SK-N-SH treated with all-trans-retinoic acid at 6 μM for 48 hours (cell line): ENCODE results near the gene AUNIP.

ENCODE experiments used
- ATAC-seq: fragments of 200-7000 bp; cut with Tn5 transposase; 3 replicates; pipeline ENCODE4 v1.9.1; 2020; ENCODE audit warnings: mild to moderate bottlenecking, moderate library complexity
- ARNTL ChIP-seq: fragments of 450-650 bp; formaldehyde crosslinking; IDR thresholded peaks from 2 replicates; pipeline ENCODE4 v1.5.0; 2020; ENCODE audit warnings: low read depth, mild to moderate bottlenecking, moderate library complexity, borderline replicate concordance
- BACH2 ChIP-seq: fragments of 250-450 bp; sonication (Bioruptor Pico); IDR thresholded peaks from 2 replicates; pipeline ENCODE4 v1.9.0; 2021; ENCODE audit warnings: mild to moderate bottlenecking, borderline replicate concordance
- CREB5 ChIP-seq: fragments of 250-450 bp; sonication (Bioruptor Pico); IDR thresholded peaks from 2 replicates; pipeline ENCODE4 v1.5.1; 2020; ENCODE audit warnings: low read depth, mild to moderate bottlenecking, moderate library complexity
- CSDC2 ChIP-seq: fragments of 250-450 bp; sonication (Bioruptor Pico); IDR thresholded peaks from 2 replicates; pipeline ENCODE4 v1.5.0; 2020; ENCODE audit warnings: mild to moderate bottlenecking, moderate library complexity
- CSRNP3 ChIP-seq: fragments of 250-450 bp; sonication (Bioruptor Pico); IDR thresholded peaks from 2 replicates; pipeline ENCODE4 v1.5.1; 2021; ENCODE audit warnings: mild to moderate bottlenecking, moderate library complexity
- ESRRG ChIP-seq: fragments of 250-450 bp; sonication (Bioruptor Pico); IDR thresholded peaks from 2 replicates; pipeline ENCODE4 v1.6.1; 2021; ENCODE audit warnings: mild to moderate bottlenecking
- GLIS3 ChIP-seq: fragments of 250-450 bp; sonication (Bioruptor Pico); IDR thresholded peaks from 2 replicates; pipeline ENCODE4 v1.5.0; 2020; ENCODE audit warnings: mild to moderate bottlenecking, moderate library complexity
- OSR1 ChIP-seq: fragments of 250-450 bp; sonication (Bioruptor Pico); IDR thresholded peaks from 2 replicates; pipeline ENCODE4 v1.8.0; 2022; ENCODE audit warnings: moderate library complexity, mild to moderate bottlenecking, inconsistent platforms
- PATZ1 ChIP-seq: fragments of 250-450 bp; sonication (Bioruptor Pico); IDR thresholded peaks from 2 replicates; pipeline ENCODE4 v1.8.0; 2020; ENCODE audit warnings: mild to moderate bottlenecking, moderate library complexity, borderline replicate concordance
- POU6F1 ChIP-seq: fragments of 250-450 bp; sonication (Bioruptor Pico); IDR thresholded peaks from 2 replicates; pipeline ENCODE4 v1.8.0; 2021; ENCODE audit warnings: low read depth, mild to moderate bottlenecking, moderate library complexity, borderline replicate concordance
- PPARA ChIP-seq: fragments of 250-450 bp; sonication (Bioruptor Pico); IDR thresholded peaks from 2 replicates; pipeline ENCODE4 v1.5.0; 2020; ENCODE audit warnings: mild to moderate bottlenecking, borderline replicate concordance
- SNAI2 ChIP-seq: fragments of 250-450 bp; sonication (Bioruptor Pico); IDR thresholded peaks from 2 replicates; pipeline ENCODE4 v1.5.0; 2020; ENCODE audit warnings: mild to moderate bottlenecking, moderate library complexity
- TCF4 ChIP-seq: fragments of 250-450 bp; sonication (Bioruptor Pico); IDR thresholded peaks from 2 replicates; pipeline ENCODE4 v1.8.0; 2021; ENCODE audit warnings: mild to moderate bottlenecking, moderate library complexity, borderline replicate concordance
- TOX ChIP-seq: fragments of 250-450 bp; sonication (Bioruptor Pico); IDR thresholded peaks from 2 replicates; pipeline ENCODE4 v1.8.0; 2021; ENCODE audit warnings: mild to moderate bottlenecking, moderate library complexity, borderline replicate concordance
- TSHZ2 ChIP-seq: fragments of 250-450 bp; sonication (Bioruptor Pico); IDR thresholded peaks from 2 replicates; pipeline ENCODE4 v1.5.0; 2020; ENCODE audit warnings: mild to moderate bottlenecking, moderate library complexity
- ZC3H10 ChIP-seq: fragments of 250-450 bp; sonication (Bioruptor Pico); IDR thresholded peaks from 2 replicates; pipeline ENCODE4 v1.5.1; 2021; ENCODE audit warnings: mild to moderate bottlenecking, moderate library complexity
- ZFP3 ChIP-seq: fragments of 250-450 bp; sonication (Bioruptor Pico); IDR thresholded peaks from 2 replicates; pipeline ENCODE4 v1.5.0; 2020; ENCODE audit warnings: mild to moderate bottlenecking, moderate library complexity
- ZFP30 ChIP-seq: fragments of 450-650 bp; formaldehyde crosslinking; IDR thresholded peaks from 2 replicates; pipeline ENCODE4 v1.5.0; 2022; ENCODE audit warnings: mild to moderate bottlenecking, moderate library complexity
- ZNF565 ChIP-seq: fragments of 450-650 bp; formaldehyde crosslinking; conservative IDR thresholded peaks from 2 replicates; pipeline ENCODE4 v1.5.0; 2020; ENCODE audit warnings: low read depth, mild to moderate bottlenecking, moderate library complexity
- ZNF70 ChIP-seq: fragments of 450-650 bp; formaldehyde crosslinking; IDR thresholded peaks from 2 replicates; pipeline ENCODE4 v1.5.0; 2020; ENCODE audit warnings: mild to moderate bottlenecking, moderate library complexity
- ZNF8 ChIP-seq: fragments of 450-650 bp; formaldehyde crosslinking; IDR thresholded peaks from 2 replicates; pipeline ENCODE4 v1.5.0; 2020; ENCODE audit warnings: mild to moderate bottlenecking, moderate library complexity

The AUNIP gene

GRCh38 chr1:25832336-25833037 is 26.8 kb downstream of the AUNIP start:
- no peak for TF ChIP-seq TOX (CRISPR knock-in tag)
- TF ChIP-seq PATZ1 (CRISPR knock-in tag): no peak
- no peak for TF ChIP-seq ZFP3 (CRISPR knock-in tag)
- no peak for TF ChIP-seq ZFP30
- no peak for TF ChIP-seq GLIS3 (CRISPR knock-in tag)
- no peak for TF ChIP-seq ZNF8 (CRISPR knock-in tag)
- ATAC-seq: no peak

GRCh38 chr1:25831569-25832196 is 27.6 kb downstream of the AUNIP start:
- no peak for ATAC-seq
- TF ChIP-seq BACH2 (CRISPR knock-in tag): no peak
- no peak for TF ChIP-seq ESRRG (CRISPR knock-in tag)
- no peak for TF ChIP-seq SNAI2 (CRISPR knock-in tag)
- no peak for TF ChIP-seq CSRNP3 (CRISPR knock-in tag)
- no peak for TF ChIP-seq GLIS3 (CRISPR knock-in tag)
- TF ChIP-seq ZNF565 (CRISPR knock-in tag): no peak
- TF ChIP-seq ZFP3 (CRISPR knock-in tag): no peak
- no peak for TF ChIP-seq PATZ1 (CRISPR knock-in tag)
- no peak for TF ChIP-seq TSHZ2
- no peak for TF ChIP-seq ZNF70 (CRISPR knock-in tag)
- no peak for TF ChIP-seq POU6F1 (CRISPR knock-in tag)
- TF ChIP-seq ARNTL: no peak
- no peak for TF ChIP-seq ZNF8 (CRISPR knock-in tag)
- TF ChIP-seq OSR1 (CRISPR knock-in tag): no peak
- no peak for TF ChIP-seq PPARA (CRISPR knock-in tag)
- TF ChIP-seq ZC3H10 (CRISPR knock-in tag): no peak
- TF ChIP-seq CSDC2 (CRISPR knock-in tag): no peak
- TF ChIP-seq TCF4 (CRISPR knock-in tag): no peak
- TF ChIP-seq, all 23 proteins: peak for 0

GRCh38 chr1:25829046-25829445 is 30.2 kb downstream of the AUNIP start:
- no peak for ATAC-seq
- TF ChIP-seq ZNF70 (CRISPR knock-in tag): no peak
- no peak for TF ChIP-seq CREB5 (CRISPR knock-in tag)
- TF ChIP-seq PATZ1 (CRISPR knock-in tag): no peak
- no peak for TF ChIP-seq TOX (CRISPR knock-in tag)
- TF ChIP-seq POU6F1 (CRISPR knock-in tag): no peak
- TF ChIP-seq SNAI2 (CRISPR knock-in tag): no peak
- TF ChIP-seq ZC3H10 (CRISPR knock-in tag): no peak
- TF ChIP-seq PPARA (CRISPR knock-in tag): no peak
- TF ChIP-seq ZNF8 (CRISPR knock-in tag): no peak
- TF ChIP-seq ZFP3 (CRISPR knock-in tag): no peak
- no peak for TF ChIP-seq ARNTL
